GM12878 (cell line): Measurements from ENCODE around the gene CNNM3. TPM values are rescaled to one million over a fixed set of nuclear protein-coding genes. Genes with fewer than 3 reads are reported as not detected.
A peak's percentile ranks its signal among the peaks of the same experiment; 100 is the strongest.

Experiments
- BACH1 ChIP-seq: fragments of 450-650 bp; IDR thresholded peaks from 2 replicates; pipeline ENCODE4 v1.6.1; 2017; ENCODE audit warnings: mild to moderate bottlenecking, borderline replicate concordance
- CHD2 ChIP-seq: IDR thresholded peaks from 2 replicates; pipeline ENCODE4 v1.6.1; 2011; ENCODE audit warnings: low read depth, low read length, improper control_type of control experiment, borderline replicate concordance
- IKZF2 ChIP-seq, 2 experiments: fragments of 450-650 bp; IDR thresholded peaks; 2 replicates each; pipeline ENCODE4 v1.6.1; 2017; ENCODE audit warnings: mild to moderate bottlenecking in 2 of 2, moderate library complexity in 2 of 2
- PBX3 ChIP-seq: IDR thresholded peaks from 2 replicates; pipeline ENCODE4 v1.6.1; 2011; ENCODE audit warnings: mild to moderate bottlenecking, low read depth, low read length, moderate library complexity; ENCODE audit not compliant: insufficient replicate concordance
- RAD21 ChIP-seq: IDR thresholded peaks from 2 replicates; pipeline ENCODE4 v1.6.1; 2011; ENCODE audit warnings: mild to moderate bottlenecking, low read depth, low read length, moderate library complexity; ENCODE audit not compliant: insufficient read depth
- SIN3A ChIP-seq: IDR thresholded peaks from 2 replicates; pipeline ENCODE4 v1.6.1; 2012; ENCODE audit warnings: low read depth, low read length, improper control_type of control experiment
- SMAD1 ChIP-seq: fragments of 450-650 bp; IDR thresholded peaks from 2 replicates; pipeline ENCODE4 v1.6.1; 2018; ENCODE audit warnings: mild to moderate bottlenecking, low read depth; ENCODE audit not compliant: partially characterized antibody
- SMARCA5 ChIP-seq: fragments of 450-650 bp; IDR thresholded peaks from 2 replicates; pipeline ENCODE4 v1.6.1; 2017; ENCODE audit warnings: mild to moderate bottlenecking
- TBL1XR1 ChIP-seq: IDR thresholded peaks from 2 replicates; pipeline ENCODE4 v1.6.1; 2012; ENCODE audit warnings: low read depth, low read length, improper control_type of control experiment
- YY1 ChIP-seq: IDR thresholded peaks from 2 replicates; pipeline ENCODE4 v1.6.1; 2011; ENCODE audit warnings: low read depth, mild to moderate bottlenecking, low read length
- ZNF384 ChIP-seq: IDR thresholded peaks from 2 replicates; pipeline ENCODE4 v1.6.1; 2012; ENCODE audit warnings: low read depth, mild to moderate bottlenecking, low read length, improper control_type of control experiment, borderline replicate concordance
- polyA plus RNA-seq, 11 experiments: library from polyadenylated mRNA; depleted of rRNA in 4 of 11; unstranded in 6 of 11; stranded (reverse) in 5 of 11; fragments of >200 nt; fragmentation: Nextera tagmentation in 4 of 11; fragmentation: Illumina TruSeq in 1 of 11; extraction: Ambion mirVana in 4 of 11; extraction: Trizol in 1 of 11; gene quantifications; 1 replicate in 1 of 11; 2 replicates in 10 of 11; pipeline versions ENCODE4 v1.2.1 to v1.2.3, GENCODE V29; 2011 to 2016; ENCODE audit warnings: inconsistent platforms in 2 of 11, missing spikeins in 2 of 11, low read depth in 1 of 11
- total RNA-seq, 4 experiments: library from RNA; depleted of rRNA in 3 of 4; stranded (reverse); fragments of >200 nt in 3 of 4; fragmentation: Illumina TruSeq in 1 of 4; extraction: Trizol in 1 of 4; gene quantifications; 2 replicates each; pipeline versions ENCODE4 v1.2.1 to v1.2.3, GENCODE V29; 2013 to 2021
- TF ChIP-seq, protein P1 (sequence below): fragments of 450-650 bp; IDR thresholded peaks from 2 replicates; pipeline ENCODE4 v1.6.1; 2016; ENCODE audit warnings: mild to moderate bottlenecking
- TF ChIP-seq, protein P2 (sequence below): fragments of 450-650 bp; IDR thresholded peaks from 2 replicates; pipeline ENCODE4 v1.6.1; 2018; ENCODE audit warnings: borderline replicate concordance, mild to moderate bottlenecking; ENCODE audit not compliant: partially characterized antibody
- TF ChIP-seq, protein P3 (sequence below): fragments of 450-650 bp; conservative IDR thresholded peaks from 2 replicates; pipeline ENCODE4 v1.6.1; 2017; ENCODE audit warnings: mild to moderate bottlenecking, moderate library complexity
- TF ChIP-seq, protein P4 (sequence below): fragments of 450-650 bp; IDR thresholded peaks from 2 replicates; pipeline ENCODE4 v1.6.1; 2016; ENCODE audit warnings: mild to moderate bottlenecking, moderate library complexity, borderline replicate concordance

CNNM3 gene
- total and polyA plus RNA-seq, 10 of the 15 experiments (the other 5 are each of a cell fraction or from before 2014, with no cell fraction given), result 0.72 to 14.3 (median 4.0) TPM

- TF ChIP-seq, protein P1, sequence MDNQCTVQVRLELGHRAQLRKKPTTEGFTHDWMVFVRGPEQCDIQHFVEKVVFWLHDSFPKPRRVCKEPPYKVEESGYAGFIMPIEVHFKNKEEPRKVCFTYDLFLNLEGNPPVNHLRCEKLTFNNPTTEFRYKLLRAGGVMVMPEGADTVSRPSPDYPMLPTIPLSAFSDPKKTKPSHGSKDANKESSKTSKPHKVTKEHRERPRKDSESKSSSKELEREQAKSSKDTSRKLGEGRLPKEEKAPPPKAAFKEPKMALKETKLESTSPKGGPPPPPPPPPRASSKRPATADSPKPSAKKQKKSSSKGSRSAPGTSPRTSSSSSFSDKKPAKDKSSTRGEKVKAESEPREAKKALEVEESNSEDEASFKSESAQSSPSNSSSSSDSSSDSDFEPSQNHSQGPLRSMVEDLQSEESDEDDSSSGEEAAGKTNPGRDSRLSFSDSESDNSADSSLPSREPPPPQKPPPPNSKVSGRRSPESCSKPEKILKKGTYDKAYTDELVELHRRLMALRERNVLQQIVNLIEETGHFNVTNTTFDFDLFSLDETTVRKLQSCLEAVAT, result peak; percentile 43; the same call in 1 of the 2 replicates
- TF ChIP-seq ZNF384, result no peak
- TF ChIP-seq TBL1XR1, result no peak
- TF ChIP-seq SMARCA5, result peak; percentile 62; the same call in 1 of the 2 replicates
- TF ChIP-seq YY1, result peak; percentile 67; the same call in 1 of the 2 replicates
- TF ChIP-seq BACH1, result 0 out of 2 replicates have a peak, but pooled peaks have one; percentile 18
- no peak for TF ChIP-seq SMAD1
- peak; percentile 82 for TF ChIP-seq RAD21
- no peak for TF ChIP-seq PBX3
- TF ChIP-seq IKZF2 (IDR thresholded peaks at IDR 0.05), result no peak
- no peak for TF ChIP-seq SIN3A
- TF ChIP-seq, protein P2, sequence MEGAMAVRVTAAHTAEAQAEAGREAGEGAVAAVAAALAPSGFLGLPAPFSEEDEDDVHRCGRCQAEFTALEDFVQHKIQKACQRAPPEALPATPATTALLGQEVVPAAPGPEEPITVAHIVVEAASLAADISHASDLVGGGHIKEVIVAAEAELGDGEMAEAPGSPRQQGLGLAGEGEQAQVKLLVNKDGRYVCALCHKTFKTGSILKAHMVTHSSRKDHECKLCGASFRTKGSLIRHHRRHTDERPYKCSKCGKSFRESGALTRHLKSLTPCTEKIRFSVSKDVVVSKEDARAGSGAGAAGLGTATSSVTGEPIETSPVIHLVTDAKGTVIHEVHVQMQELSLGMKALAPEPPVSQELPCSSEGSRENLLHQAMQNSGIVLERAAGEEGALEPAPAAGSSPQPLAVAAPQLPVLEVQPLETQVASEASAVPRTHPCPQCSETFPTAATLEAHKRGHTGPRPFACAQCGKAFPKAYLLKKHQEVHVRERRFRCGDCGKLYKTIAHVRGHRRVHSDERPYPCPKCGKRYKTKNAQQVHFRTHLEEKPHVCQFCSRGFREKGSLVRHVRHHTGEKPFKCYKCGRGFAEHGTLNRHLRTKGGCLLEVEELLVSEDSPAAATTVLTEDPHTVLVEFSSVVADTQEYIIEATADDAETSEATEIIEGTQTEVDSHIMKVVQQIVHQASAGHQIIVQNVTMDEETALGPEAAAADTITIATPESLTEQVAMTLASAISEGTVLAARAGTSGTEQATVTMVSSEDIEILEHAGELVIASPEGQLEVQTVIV, result no peak
- TF ChIP-seq, protein P3, sequence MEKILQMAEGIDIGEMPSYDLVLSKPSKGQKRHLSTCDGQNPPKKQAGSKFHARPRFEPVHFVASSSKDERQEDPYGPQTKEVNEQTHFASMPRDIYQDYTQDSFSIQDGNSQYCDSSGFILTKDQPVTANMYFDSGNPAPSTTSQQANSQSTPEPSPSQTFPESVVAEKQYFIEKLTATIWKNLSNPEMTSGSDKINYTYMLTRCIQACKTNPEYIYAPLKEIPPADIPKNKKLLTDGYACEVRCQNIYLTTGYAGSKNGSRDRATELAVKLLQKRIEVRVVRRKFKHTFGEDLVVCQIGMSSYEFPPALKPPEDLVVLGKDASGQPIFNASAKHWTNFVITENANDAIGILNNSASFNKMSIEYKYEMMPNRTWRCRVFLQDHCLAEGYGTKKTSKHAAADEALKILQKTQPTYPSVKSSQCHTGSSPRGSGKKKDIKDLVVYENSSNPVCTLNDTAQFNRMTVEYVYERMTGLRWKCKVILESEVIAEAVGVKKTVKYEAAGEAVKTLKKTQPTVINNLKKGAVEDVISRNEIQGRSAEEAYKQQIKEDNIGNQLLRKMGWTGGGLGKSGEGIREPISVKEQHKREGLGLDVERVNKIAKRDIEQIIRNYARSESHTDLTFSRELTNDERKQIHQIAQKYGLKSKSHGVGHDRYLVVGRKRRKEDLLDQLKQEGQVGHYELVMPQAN, result no peak
- TF ChIP-seq, protein P4, sequence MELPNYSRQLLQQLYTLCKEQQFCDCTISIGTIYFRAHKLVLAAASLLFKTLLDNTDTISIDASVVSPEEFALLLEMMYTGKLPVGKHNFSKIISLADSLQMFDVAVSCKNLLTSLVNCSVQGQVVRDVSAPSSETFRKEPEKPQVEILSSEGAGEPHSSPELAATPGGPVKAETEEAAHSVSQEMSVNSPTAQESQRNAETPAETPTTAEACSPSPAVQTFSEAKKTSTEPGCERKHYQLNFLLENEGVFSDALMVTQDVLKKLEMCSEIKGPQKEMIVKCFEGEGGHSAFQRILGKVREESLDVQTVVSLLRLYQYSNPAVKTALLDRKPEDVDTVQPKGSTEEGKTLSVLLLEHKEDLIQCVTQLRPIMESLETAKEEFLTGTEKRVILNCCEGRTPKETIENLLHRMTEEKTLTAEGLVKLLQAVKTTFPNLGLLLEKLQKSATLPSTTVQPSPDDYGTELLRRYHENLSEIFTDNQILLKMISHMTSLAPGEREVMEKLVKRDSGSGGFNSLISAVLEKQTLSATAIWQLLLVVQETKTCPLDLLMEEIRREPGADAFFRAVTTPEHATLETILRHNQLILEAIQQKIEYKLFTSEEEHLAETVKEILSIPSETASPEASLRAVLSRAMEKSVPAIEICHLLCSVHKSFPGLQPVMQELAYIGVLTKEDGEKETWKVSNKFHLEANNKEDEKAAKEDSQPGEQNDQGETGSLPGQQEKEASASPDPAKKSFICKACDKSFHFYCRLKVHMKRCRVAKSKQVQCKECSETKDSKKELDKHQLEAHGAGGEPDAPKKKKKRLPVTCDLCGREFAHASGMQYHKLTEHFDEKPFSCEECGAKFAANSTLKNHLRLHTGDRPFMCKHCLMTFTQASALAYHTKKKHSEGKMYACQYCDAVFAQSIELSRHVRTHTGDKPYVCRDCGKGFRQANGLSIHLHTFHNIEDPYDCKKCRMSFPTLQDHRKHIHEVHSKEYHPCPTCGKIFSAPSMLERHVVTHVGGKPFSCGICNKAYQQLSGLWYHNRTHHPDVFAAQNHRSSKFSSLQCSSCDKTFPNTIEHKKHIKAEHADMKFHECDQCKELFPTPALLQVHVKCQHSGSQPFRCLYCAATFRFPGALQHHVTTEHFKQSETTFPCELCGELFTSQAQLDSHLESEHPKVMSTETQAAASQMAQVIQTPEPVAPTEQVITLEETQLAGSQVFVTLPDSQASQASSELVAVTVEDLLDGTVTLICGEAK, result no peak
- no peak for TF ChIP-seq CHD2
Observed at GRCh38 chr2:96801005-96801785, 14.9 kb upstream of the CNNM3 start (continued).
